Measurements from ENCODE around the gene KIAA1328.

The KIAA1328 gene

DNA sequence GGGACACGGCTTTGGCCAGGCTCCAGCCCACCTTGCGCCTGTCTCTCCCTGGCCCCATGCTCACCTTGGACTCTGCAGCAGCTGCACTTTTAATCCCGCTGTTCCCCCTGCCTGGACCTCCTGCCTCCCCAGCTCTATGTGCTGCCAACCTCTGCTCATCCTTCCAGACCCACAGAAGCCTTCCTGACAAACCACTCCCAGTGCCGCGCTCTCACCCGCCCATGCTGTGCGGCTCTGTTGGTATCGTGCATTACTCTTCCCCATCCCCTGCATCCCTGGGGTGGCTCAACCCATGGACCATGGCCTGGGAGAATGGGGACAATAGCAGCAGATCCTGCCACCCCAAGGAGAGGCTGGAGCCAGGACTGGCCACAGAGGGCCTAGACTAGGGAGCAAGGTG is 433.1 kb downstream of the KIAA1328 start:
- H3K4me3 ChIP-seq (ENCODE audit: low read depth, low read length) = no peak overlapping the region
- TF ChIP-seq, protein P1, sequence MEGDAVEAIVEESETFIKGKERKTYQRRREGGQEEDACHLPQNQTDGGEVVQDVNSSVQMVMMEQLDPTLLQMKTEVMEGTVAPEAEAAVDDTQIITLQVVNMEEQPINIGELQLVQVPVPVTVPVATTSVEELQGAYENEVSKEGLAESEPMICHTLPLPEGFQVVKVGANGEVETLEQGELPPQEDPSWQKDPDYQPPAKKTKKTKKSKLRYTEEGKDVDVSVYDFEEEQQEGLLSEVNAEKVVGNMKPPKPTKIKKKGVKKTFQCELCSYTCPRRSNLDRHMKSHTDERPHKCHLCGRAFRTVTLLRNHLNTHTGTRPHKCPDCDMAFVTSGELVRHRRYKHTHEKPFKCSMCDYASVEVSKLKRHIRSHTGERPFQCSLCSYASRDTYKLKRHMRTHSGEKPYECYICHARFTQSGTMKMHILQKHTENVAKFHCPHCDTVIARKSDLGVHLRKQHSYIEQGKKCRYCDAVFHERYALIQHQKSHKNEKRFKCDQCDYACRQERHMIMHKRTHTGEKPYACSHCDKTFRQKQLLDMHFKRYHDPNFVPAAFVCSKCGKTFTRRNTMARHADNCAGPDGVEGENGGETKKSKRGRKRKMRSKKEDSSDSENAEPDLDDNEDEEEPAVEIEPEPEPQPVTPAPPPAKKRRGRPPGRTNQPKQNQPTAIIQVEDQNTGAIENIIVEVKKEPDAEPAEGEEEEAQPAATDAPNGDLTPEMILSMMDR (IDR thresholded peaks at IDR 0.05; ENCODE audit: low read depth, low read length) = no peak

GRCh38 chr18:37264956-37265355 is 436.0 kb downstream of the KIAA1328 start:
- TF ChIP-seq, protein P1 (IDR thresholded peaks at IDR 0.05; ENCODE audit: low read depth, low read length) = no peak
- no peak overlapping the region for H3K4me3 ChIP-seq (ENCODE audit: low read depth, low read length)

DNA sequence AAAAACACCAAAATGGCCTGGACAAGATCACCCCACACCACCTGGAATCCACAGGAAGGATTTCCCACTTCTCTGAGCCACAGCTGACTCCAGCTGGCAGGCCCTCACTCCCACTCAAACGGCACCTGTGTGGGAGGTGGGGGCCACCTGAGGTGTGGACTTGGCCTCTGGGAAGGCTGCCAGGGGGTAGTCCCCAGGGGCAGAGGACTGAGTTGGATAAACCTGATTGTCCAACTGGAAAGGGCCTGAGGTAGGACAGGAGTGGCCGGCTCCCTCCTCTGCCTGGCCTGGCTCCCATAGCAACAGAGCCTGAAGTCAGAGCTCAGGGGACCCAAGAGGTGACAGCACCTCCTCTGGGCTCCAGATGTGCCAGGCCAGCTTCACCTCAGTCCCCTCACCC is 436.5 kb downstream of the KIAA1328 start:
- TF ChIP-seq, protein P1 (IDR thresholded peaks at IDR 0.05; ENCODE audit: low read depth, low read length) = no peak
- H3K4me3 ChIP-seq (ENCODE audit: low read depth, low read length) = no peak overlapping the region

GRCh38 chr18:37266290-37266689 is 437.4 kb downstream of the KIAA1328 start:
- TF ChIP-seq, protein P1 (IDR thresholded peaks at IDR 0.05; ENCODE audit: low read depth, low read length) = no peak
- H3K4me3 ChIP-seq (ENCODE audit: low read depth, low read length) = no peak overlapping the region

GRCh38 chr18:37270038-37270665 is 441.2 kb downstream of the KIAA1328 start:
- no peak overlapping the region for H3K4me3 ChIP-seq (ENCODE audit: low read depth, low read length)
- TF ChIP-seq, protein P1 (IDR thresholded peaks at IDR 0.05; ENCODE audit: low read depth, low read length) = no peak

DNA sequence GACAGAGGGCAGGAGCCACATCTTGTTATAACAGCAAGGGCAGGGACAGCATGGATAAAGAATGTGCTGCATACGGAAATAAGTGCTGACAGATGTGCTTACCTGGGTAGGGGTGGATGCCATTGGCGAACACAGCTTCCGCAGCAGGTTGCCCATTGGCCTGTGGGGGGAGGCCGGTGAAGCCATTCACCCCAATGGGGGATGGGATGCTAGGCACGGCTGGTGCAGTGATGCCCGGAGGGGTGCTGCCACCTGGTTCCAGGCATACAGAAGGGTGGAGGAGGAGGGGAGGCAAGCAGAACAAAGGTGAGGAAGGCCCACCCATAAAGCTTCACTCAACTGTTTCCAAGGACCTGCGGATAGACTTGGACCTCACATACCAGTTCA is 441.7 kb downstream of the KIAA1328 start:
- H3K4me3 ChIP-seq (ENCODE audit: low read depth, low read length) = no peak overlapping the region
- TF ChIP-seq, protein P1 (IDR thresholded peaks at IDR 0.05; ENCODE audit: low read depth, low read length) = no peak

- H3K4me3 ChIP-seq (ENCODE audit: low read depth, low read length) = no peak overlapping the region
- TF ChIP-seq, protein P1 (IDR thresholded peaks at IDR 0.05; ENCODE audit: low read depth, low read length) = no peak
Observed at GRCh38 chr18:37272226-37272625, 443.3 kb downstream of the KIAA1328 start.

Measured in WI38 (cell line).